GM12875 (cell line): ENCODE results near the gene DENND10.

Experiments
- H3K4me3 ChIP-seq: one replicate; pipeline ENCODE4 v1.5.1; 2011; ENCODE audit warnings: low read depth, low read length, control low read depth
- TF ChIP-seq, protein P1 (sequence below): IDR thresholded peaks from 2 replicates; pipeline ENCODE4 v1.5.1; 2011; ENCODE audit warnings: low read depth, mild to moderate bottlenecking, control low read depth, inconsistent platforms, low read length, moderate library complexity, borderline replicate concordance; ENCODE audit not compliant: insufficient read depth

Gene DENND10

DNA sequence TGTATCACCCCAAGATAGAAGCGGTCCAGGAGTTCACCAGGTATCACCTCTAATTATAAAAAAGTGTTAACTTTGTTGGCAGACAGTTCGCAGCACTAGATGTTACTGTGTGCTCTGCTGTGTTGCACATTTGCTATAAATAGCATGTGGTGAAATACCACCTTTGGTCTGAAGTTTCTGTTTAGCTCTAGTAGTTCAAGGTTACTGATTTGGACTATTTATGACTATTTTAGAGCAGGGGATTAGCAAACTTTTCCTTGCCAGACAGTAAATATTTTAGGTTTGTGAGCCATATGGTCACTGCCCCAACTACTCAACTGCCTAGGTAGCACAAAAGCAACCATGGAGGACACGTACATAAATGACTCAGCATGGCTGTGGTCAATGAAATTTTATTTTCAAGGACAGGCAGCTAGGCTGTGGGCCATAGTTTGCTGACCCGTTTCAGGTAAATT lies 16.5 kb downstream of the DENND10 start:
- no peak overlapping the region for H3K4me3 ChIP-seq
- TF ChIP-seq, protein P1, sequence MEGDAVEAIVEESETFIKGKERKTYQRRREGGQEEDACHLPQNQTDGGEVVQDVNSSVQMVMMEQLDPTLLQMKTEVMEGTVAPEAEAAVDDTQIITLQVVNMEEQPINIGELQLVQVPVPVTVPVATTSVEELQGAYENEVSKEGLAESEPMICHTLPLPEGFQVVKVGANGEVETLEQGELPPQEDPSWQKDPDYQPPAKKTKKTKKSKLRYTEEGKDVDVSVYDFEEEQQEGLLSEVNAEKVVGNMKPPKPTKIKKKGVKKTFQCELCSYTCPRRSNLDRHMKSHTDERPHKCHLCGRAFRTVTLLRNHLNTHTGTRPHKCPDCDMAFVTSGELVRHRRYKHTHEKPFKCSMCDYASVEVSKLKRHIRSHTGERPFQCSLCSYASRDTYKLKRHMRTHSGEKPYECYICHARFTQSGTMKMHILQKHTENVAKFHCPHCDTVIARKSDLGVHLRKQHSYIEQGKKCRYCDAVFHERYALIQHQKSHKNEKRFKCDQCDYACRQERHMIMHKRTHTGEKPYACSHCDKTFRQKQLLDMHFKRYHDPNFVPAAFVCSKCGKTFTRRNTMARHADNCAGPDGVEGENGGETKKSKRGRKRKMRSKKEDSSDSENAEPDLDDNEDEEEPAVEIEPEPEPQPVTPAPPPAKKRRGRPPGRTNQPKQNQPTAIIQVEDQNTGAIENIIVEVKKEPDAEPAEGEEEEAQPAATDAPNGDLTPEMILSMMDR = no peak

DNA sequence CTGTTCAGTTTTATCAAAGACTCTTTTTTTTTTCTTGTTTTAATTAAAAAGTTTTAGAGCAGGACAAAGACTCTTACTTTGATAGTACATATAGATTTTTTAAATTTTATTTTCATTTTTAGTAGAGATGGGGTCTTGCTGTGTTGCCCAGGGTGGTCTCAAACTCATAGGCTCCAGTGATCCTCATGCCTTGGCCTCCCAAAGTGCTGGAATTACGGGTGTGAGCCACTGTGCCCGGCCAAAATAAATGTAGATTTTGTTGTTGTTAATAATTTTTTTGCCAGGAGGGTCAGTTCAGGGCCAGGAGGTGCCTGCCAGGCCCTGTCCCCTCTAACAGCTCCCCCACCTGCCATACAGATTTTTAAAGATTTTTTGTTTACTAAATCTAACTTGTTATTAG lies 17.0 kb downstream of the DENND10 start:
- TF ChIP-seq, protein P1 = no peak
- no peak overlapping the region for H3K4me3 ChIP-seq

DNA sequence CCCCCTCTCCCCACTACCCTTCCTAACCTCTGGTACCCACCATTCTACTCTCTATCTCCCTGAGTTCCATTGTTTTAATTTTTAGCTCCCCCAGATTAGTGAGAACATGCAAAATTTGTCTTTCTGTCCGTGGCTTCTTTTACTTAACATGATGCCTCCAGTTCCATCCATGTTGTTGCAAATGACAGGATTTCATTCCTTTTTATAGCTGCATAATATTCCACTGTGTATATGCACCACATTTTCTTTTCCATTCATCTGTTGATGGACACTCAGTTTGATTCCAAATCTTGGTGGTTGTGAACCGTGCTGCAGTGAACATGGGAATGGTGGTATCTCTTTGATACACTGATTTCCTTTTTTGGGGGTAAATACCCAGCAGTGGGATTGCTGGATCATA lies 22.0 kb downstream of the DENND10 start:
- no peak overlapping the region for H3K4me3 ChIP-seq
- TF ChIP-seq, protein P1 = no peak

DNA sequence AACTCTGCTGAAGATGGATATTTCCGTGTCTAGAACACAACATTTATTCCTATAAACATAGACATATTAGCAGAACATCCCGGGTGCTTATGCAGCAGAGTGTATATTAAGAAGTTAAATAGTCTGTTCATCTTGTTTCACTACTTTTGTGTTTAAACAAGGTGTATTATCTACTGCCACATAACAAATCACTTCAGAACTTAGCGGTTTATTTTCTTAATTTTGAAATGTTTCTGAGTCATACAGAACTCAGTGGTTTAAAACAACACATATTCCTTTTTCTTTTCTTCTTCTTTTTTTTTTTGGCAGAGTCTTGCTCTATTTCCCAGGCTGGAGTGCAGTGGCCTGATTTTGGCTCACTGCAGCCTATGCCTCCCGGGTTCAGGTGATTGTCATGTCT lies 25.8 kb downstream of the DENND10 start:
- TF ChIP-seq, protein P1 = no peak
- H3K4me3 ChIP-seq = no peak overlapping the region

DNA sequence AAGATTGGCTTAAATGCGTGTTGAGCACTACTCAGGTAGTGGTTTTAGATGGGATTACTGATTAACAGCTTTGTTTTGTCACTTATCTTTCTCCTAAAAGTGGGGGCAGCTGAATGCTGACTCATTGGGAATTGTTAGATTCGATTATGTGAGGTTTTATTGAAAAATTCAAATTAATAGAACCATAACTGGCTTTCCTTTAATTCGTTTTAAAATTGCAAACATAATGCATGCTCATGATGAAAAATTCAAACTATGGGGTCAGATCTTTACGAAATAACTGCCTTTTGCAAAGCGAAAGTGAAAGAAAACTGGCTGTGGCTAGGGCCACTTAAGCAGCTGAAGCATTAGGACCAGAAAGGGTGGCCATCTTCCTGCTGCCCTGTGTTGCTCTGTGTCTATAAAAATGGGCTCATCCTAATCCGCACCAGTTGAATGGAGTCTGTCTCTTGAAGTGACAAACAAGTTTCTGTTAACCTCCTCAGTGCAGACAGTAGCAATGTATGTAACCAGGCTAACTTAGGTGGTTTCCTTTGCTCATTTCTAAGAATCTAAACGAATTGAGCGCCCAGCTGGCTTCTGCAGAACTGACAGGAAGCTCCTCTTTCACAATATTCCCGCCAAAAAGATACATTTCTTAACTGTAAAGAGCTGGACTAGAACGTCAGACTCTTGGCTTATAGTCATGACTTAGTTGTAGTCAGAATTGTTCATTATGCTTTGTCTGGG lies 27.8 kb downstream of the DENND10 start:
- no peak overlapping the region for H3K4me3 ChIP-seq
- TF ChIP-seq, protein P1 = no peak

DNA sequence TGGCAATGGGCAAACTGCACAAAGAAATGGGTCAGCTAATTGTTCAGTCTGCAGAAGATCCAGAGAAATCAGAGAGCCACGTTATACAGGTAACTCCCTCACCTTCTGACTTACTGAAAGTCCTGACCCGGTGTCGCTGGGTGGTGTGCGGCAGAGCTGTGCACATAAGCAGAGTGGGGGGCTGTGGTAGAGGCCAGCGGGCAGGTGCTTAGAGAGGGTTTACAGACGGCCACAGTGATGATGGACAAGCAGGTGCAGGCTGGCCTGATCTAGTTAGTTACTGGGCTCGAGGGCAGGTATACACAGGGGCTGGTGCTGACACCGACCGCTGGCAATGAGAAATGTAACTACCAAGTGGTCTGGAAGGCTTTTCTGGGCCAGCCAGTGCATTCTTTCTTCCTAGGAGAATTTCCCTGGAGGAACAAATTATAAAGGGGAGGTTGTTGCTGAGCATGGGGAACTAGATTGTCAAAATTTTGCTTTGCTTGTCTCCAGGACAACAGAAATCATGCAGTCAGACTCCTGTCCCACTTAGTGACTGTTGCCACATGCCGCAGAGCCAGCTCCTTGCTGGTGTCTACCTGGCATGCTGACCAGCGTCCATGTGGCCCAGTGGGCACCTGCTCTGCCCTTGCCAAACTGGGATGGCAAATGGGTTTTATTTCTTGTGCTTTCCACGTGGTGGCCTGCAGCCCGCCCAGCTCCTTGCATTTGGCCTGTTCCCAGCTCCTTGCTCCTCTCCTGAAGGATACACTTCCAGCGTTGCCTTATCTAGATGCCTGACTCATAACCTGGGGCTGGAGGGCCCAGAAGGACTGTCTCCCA lies 28.8 kb downstream of the DENND10 start:
- TF ChIP-seq, protein P1 = no peak

More for the DNA sequence above, 28.8 kb downstream of the DENND10 start:
- no peak overlapping the region for H3K4me3 ChIP-seq
